HG03025 (cell line): ENCODE measurements around the gene RGS4.

Source experiments
- ATAC-seq: cut with Tn5 transposase; IDR thresholded peaks from one replicate; pipeline ENCODE4 v1.9.1; 2021; ENCODE audit warnings: mild to moderate bottlenecking, moderate library complexity; ENCODE audit not compliant: unreplicated experiment, low FRiP score

Gene RGS4

GRCh38 chr1:163069142-163069541 lies at the start of gene RGS4:
RGS4 (plus strand) TSS chr1:163069361; CDS start chr1:163069485, 124 bp downstream.
- ATAC-seq: no peak

GRCh38 chr1:163022129-163022528 lies 47.0 kb upstream of the RGS4 start:
- ATAC-seq: no peak

GRCh38 chr1:163027610-163028009 lies 41.6 kb upstream of the RGS4 start:
- no peak for ATAC-seq

GRCh38 chr1:163029901-163030300 lies 39.3 kb upstream of the RGS4 start:
- no peak for ATAC-seq

GRCh38 chr1:163035446-163036249 lies 33.5 kb upstream of the RGS4 start:
- no peak for ATAC-seq

- no peak for ATAC-seq
Observed at GRCh38 chr1:163036671-163037070, 32.5 kb upstream of the RGS4 start.

GRCh38 chr1:163038928-163039706 lies 30.0 kb upstream of the RGS4 start:
- ATAC-seq: no peak

GRCh38 chr1:163039707-163040093 lies 29.5 kb upstream of the RGS4 start:
- no peak for ATAC-seq

- ATAC-seq: no peak
Observed at GRCh38 chr1:163046071-163046470, 23.1 kb upstream of the RGS4 start.

GRCh38 chr1:163047951-163048659 lies 21.1 kb upstream of the RGS4 start:
- ATAC-seq: no peak

- ATAC-seq: no peak
Observed at GRCh38 chr1:163048869-163049268, 20.3 kb upstream of the RGS4 start.

GRCh38 chr1:163049296-163049695 lies 19.9 kb upstream of the RGS4 start:
- no peak for ATAC-seq

GRCh38 chr1:163050496-163050895 lies 18.7 kb upstream of the RGS4 start:
- no peak for ATAC-seq

GRCh38 chr1:163054181-163054591 lies 15.0 kb upstream of the RGS4 start:
- no peak for ATAC-seq

- ATAC-seq: no peak
Observed at GRCh38 chr1:163055005-163055404, 14.2 kb upstream of the RGS4 start.

- no peak for ATAC-seq
Observed at GRCh38 chr1:163055531-163055930, 13.6 kb upstream of the RGS4 start.

- ATAC-seq: no peak
Observed at GRCh38 chr1:163056831-163057230, 12.3 kb upstream of the RGS4 start.

- ATAC-seq: no peak
Observed at GRCh38 chr1:163060343-163061007, 8.7 kb upstream of the RGS4 start.

GRCh38 chr1:163063143-163063542 lies 6.0 kb upstream of the RGS4 start:
- no peak for ATAC-seq

- no peak for ATAC-seq
Observed at GRCh38 chr1:163063610-163064009, 5.6 kb upstream of the RGS4 start.

- no peak for ATAC-seq
Observed at GRCh38 chr1:163066168-163066567, 3.0 kb upstream of the RGS4 start.
